ENCODE data around the gene AGRP. TPM values are rescaled to one million over a fixed set of nuclear protein-coding genes. Genes with fewer than 3 reads are reported as not detected.
"Not testable (repeated sequence)": the region's sequence is repeated elsewhere in the genome, so short reads cannot be mapped to it uniquely, and the experiment has no call there.

Gene AGRP
- total RNA-seq, 1 donor from 2014 or later, result not detected

GRCh38 chr16:67504031-67505021 lies 21.0 kb upstream of the AGRP start:
- H3K27me3 ChIP-seq, result no peaks in the 10 kb centered on the region
- no peak for DNase-seq (ENCODE audit: extremely low spot score in 2 of 2)
- no peaks in the 10 kb centered on the region for H3K36me3 ChIP-seq
- H3K4me3 ChIP-seq, result no peak overlapping the region
- intact Hi-C loops (cut with DNase I), result loop anchor here (5.0 kb wide), 1 partner anchor 1648 kb away; no protein-coding TSS in a partner anchor
- H3K4me1 ChIP-seq, result peaks cover 17% of the 10 kb centered on the region
- TF ChIP-seq POLR2A (IDR thresholded peaks at IDR 0.05) (no peak), POLR2AphosphoS5 (IDR thresholded peaks at IDR 0.05; ENCODE audit: insufficient read depth in 1 of 2, low read depth in 1 of 2) (no peak), CTCF (IDR thresholded peaks at IDR 0.05) (no peak)
- H3K27ac ChIP-seq, result peak overlapping the region; percentile 31
- no peaks in the 10 kb centered on the region for H3K9me3 ChIP-seq

GRCh38 chr16:67499106-67499505 lies 15.8 kb upstream of the AGRP start:
- no peaks in the 10 kb centered on the region for H3K27me3 ChIP-seq
- DNase-seq (ENCODE audit: extremely low spot score in 2 of 2), result no peak
- H3K36me3 ChIP-seq, result no peaks in the 10 kb centered on the region
- TF ChIP-seq POLR2AphosphoS5 (IDR thresholded peaks at IDR 0.05; ENCODE audit: insufficient read depth in 1 of 2, low read depth in 1 of 2) (peak in 1 of 2 donors; percentile 49), CTCF (IDR thresholded peaks at IDR 0.05) (no peak), POLR2A (IDR thresholded peaks at IDR 0.05) (no peak)
- H3K4me3 ChIP-seq, result no peak overlapping the region
- intact Hi-C loops (cut with DNase I), result no loop called here
- no peaks in the 10 kb centered on the region for H3K9me3 ChIP-seq
- peaks cover 6% of the 10 kb centered on the region for H3K4me1 ChIP-seq
- H3K27ac ChIP-seq, result peak overlapping the region; percentile 61

- H3K27ac ChIP-seq, result no peak overlapping the region
- H3K27me3 ChIP-seq, result no peaks in the 10 kb centered on the region
- H3K4me1 ChIP-seq, result no peaks in the 10 kb centered on the region
- H3K9me3 ChIP-seq, result no peaks in the 10 kb centered on the region
- no peak for TF ChIP-seq POLR2A (IDR thresholded peaks at IDR 0.05)
- no peak for TF ChIP-seq POLR2AphosphoS5 (IDR thresholded peaks at IDR 0.05; ENCODE audit: insufficient read depth in 1 of 2, low read depth in 1 of 2)
- TF ChIP-seq CTCF (IDR thresholded peaks at IDR 0.05), result no peak
- intact Hi-C loops (cut with DNase I), result no loop called here
- no peak overlapping the region for H3K4me3 ChIP-seq
- no peak for DNase-seq (ENCODE audit: extremely low spot score in 2 of 2)
- H3K36me3 ChIP-seq, result no peaks in the 10 kb centered on the region
Measured at GRCh38 chr16:67490335-67491096, 7.2 kb upstream of the AGRP start.

- TF ChIP-seq POLR2A (IDR thresholded peaks at IDR 0.05) (no peak), POLR2AphosphoS5 (IDR thresholded peaks at IDR 0.05; ENCODE audit: insufficient read depth in 1 of 2, low read depth in 1 of 2) (no peak), CTCF (IDR thresholded peaks at IDR 0.05) (no peak)
- no peak overlapping the region for H3K27ac ChIP-seq
- intact Hi-C loops (cut with DNase I), result no loop called here
- no peaks in the 10 kb centered on the region for H3K4me1 ChIP-seq
- no peaks in the 10 kb centered on the region for H3K27me3 ChIP-seq
- no peak for DNase-seq (ENCODE audit: extremely low spot score in 2 of 2)
- H3K36me3 ChIP-seq, result no peaks in the 10 kb centered on the region
- H3K9me3 ChIP-seq, result no peaks in the 10 kb centered on the region
- no peak overlapping the region for H3K4me3 ChIP-seq
Measured at GRCh38 chr16:67489401-67490083, 6.2 kb upstream of the AGRP start.

GRCh38 chr16:67487561-67487960 lies 4.2 kb upstream of the AGRP start:
- H3K4me3 ChIP-seq; H3K9me3 ChIP-seq; H3K36me3 ChIP-seq; H3K27me3 ChIP-seq; H3K27ac ChIP-seq; DNase-seq (ENCODE audit: extremely low spot score in 2 of 2); H3K4me1 ChIP-seq; intact Hi-C loops (cut with DNase I): not testable (repeated sequence)

All from vagina (tissue), 2 donors.